PC-3 (cell line): ENCODE data around the gene TEAD4. TPM values are rescaled to one million over a fixed set of nuclear protein-coding genes. Genes with fewer than 3 reads are reported as not detected.
A peak's percentile ranks its signal among the peaks of the same experiment; 100 is the strongest.

Experiments
- ATAC-seq: fragments of 200-7000 bp; cut with Tn5 transposase; 2 replicates; pipeline ENCODE4 v1.9.1; 2020; ENCODE audit warnings: mild to moderate bottlenecking, moderate library complexity
- BruUV-seq: library from RNA; stranded (reverse); fragments of 400-500 nt; replicated peaks from 2 replicates; lab custom pipeline; 2021; lab: Mats Ljungman, UMichigan
- CTCF ChIA-PET: fragments of 300-600 bp; sonication (Branson Sonifier 250); formaldehyde crosslinking; loops from one replicate; lab custom pipeline; 2022; ENCODE audit warnings: antibody characterized with exemption; lab: Charles Lee
- POLR2A ChIA-PET: fragments of 300-600 bp; sonication (Branson Sonifier 250); formaldehyde crosslinking; loops from one replicate; lab custom pipeline; 2022; ENCODE audit warnings: antibody characterized with exemption; ENCODE audit not compliant: unreplicated experiment; lab: Charles Lee
- DNase-seq: peaks from one replicate; pipeline ENCODE4 v3.0.0-alpha.2; 2015
- H2AFZ ChIP-seq: fragments of 300-600 bp; sonication (generic); 2 replicates; pipeline ENCODE4 v1.6.0; 2016; ENCODE audit warnings: antibody characterized with exemption, low read length
- H3F3A ChIP-seq: fragments of 300-600 bp; sonication (generic); one replicate; pipeline ENCODE4 v1.6.0; 2017; ENCODE audit warnings: antibody characterized with exemption, low read length, control low read depth, mild to moderate bottlenecking; ENCODE audit not compliant: unreplicated experiment
- H3K27ac ChIP-seq: fragments of 300-600 bp; sonication (generic); 2 replicates; pipeline ENCODE4 v1.5.1; 2016; ENCODE audit warnings: mild to moderate bottlenecking, low read length
- H3K27me3 ChIP-seq: fragments of 300-600 bp; sonication (generic); 2 replicates; pipeline ENCODE4 v1.6.1; 2016; ENCODE audit warnings: low read length, mixed read lengths
- H3K36me3 ChIP-seq: fragments of 300-600 bp; sonication (generic); 2 replicates; pipeline ENCODE4 v1.6.1; 2016; ENCODE audit warnings: low read depth, mixed run types, low read length, mixed read lengths
- H3K4me1 ChIP-seq: fragments of 300-600 bp; sonication (generic); 2 replicates; pipeline ENCODE4 v1.5.1; 2016; ENCODE audit warnings: low read length; ENCODE audit not compliant: insufficient read depth
- H3K4me2 ChIP-seq: fragments of 300-600 bp; sonication (generic); 2 replicates; pipeline ENCODE4 v1.6.0; 2016; ENCODE audit warnings: low read length
- H3K4me3 ChIP-seq: fragments of 300-600 bp; sonication (generic); 2 replicates; pipeline ENCODE4 v1.5.1; 2016; ENCODE audit warnings: mild to moderate bottlenecking, low read length, mixed read lengths
- H3K79me2 ChIP-seq: fragments of 300-600 bp; sonication (generic); 2 replicates; pipeline ENCODE4 v1.6.1; 2017; ENCODE audit warnings: low read length, mixed read lengths
- H3K9ac ChIP-seq: fragments of 300-600 bp; sonication (generic); 2 replicates; pipeline ENCODE4 v1.6.0; 2016; ENCODE audit warnings: mild to moderate bottlenecking, low read length
- H3K9me2 ChIP-seq: fragments of 300-600 bp; sonication (generic); replicated peaks from 2 replicates; pipeline ENCODE4 v1.6.1; 2016; ENCODE audit warnings: mixed run types, low read length, mixed read lengths
- H3K9me3 ChIP-seq: fragments of 300-600 bp; sonication (generic); 2 replicates; pipeline ENCODE4 v1.6.1; 2016; ENCODE audit warnings: low read length, mixed read lengths
- H4K20me1 ChIP-seq: fragments of 300-600 bp; sonication (generic); 2 replicates; pipeline ENCODE4 v1.6.1; 2016; ENCODE audit warnings: low read length, mixed read lengths
- EZH2 ChIP-seq: fragments of 300-600 bp; sonication (generic); IDR thresholded peaks from one replicate; pipeline ENCODE4 v1.6.1; 2017; ENCODE audit warnings: antibody characterized with exemption, mild to moderate bottlenecking, low read length; ENCODE audit not compliant: unreplicated experiment
- EZH2phosphoT487 ChIP-seq: fragments of 300-600 bp; sonication (generic); IDR thresholded peaks from 2 replicates; pipeline ENCODE4 v1.6.1; 2018; ENCODE audit warnings: mild to moderate bottlenecking, antibody characterized with exemption, low read length, borderline replicate concordance
- intact Hi-C: fragments of 100-400 bp; cut with micrococcal nuclease; formaldehyde crosslinking; loops from 2 replicates; pipeline ENCODE4 v1.9.0; 2023
- total RNA-seq: library from RNA; depleted of rRNA; stranded (reverse); fragments of >200 nt; gene quantifications from 2 replicates; pipeline ENCODE4 v1.2.3, GENCODE V29; 2014
- TF ChIP-seq, protein P1 (sequence below): fragments of 300-600 bp; sonication (generic); conservative IDR thresholded peaks from 2 replicates; pipeline ENCODE4 v1.5.1; 2017; ENCODE audit warnings: antibody characterized with exemption, low read depth, mild to moderate bottlenecking, low read length

The TEAD4 gene
- total RNA-seq, 1 experiment from 2014 or later: 22.3 TPM

DNA sequence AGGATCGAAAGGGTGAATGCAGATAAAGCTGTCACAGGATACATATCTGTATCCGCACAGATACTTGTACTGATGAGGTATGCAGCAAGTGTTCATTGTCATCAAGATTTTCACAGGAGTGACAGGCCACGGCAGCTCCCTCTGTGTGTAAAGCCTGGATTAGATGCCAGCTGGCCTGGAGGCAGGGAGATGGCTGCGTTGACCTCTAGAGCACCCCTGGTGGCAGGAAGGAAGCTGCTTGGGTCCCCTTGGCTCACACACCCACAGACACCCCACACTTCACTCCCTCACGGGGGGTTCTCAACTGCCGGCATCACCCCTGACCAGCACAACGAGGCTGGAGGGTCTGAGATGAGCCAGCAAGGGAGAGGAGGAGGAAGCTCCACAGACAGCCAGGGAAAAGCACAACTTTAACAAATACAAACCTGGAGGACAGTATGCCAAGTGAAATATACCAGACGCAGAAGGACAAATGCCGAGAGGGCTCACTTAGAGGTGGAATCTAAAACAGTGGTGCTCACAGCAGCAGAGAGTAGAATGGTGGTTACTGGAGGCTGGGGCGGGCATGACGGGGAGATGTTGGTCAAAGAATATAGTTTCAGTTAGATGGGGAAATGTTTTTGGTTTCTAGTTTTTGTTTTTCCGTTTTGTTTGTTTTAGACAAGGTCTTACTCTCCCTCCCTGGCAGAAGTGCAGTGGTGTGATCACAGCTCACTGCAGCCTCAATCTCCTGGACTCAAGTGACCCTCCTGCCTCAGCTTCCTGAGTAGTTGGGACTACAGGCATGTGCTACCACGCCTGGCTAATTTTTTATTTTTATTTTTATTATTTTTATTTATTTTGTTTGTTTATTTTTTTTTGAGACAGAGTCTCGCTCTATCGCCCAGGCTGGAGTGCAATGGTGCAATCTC, 45.7 kb downstream of the TEAD4 start:
- no peak overlapping the region for H3K27ac ChIP-seq
- H3K36me3 ChIP-seq: peaks cover 9% of the 10 kb centered on the region; the same call in 1 of the 2 replicates
- ChIA-PET CTCF (interaction anchor here (0.6 kb wide), 1 partner anchor 44 kb away, joined by 3 read pairs; no protein-coding TSS in a partner anchor), POLR2A (no interaction called here)
- DNase-seq (no peak), ATAC-seq (no peak)
- TF ChIP-seq, protein P1, sequence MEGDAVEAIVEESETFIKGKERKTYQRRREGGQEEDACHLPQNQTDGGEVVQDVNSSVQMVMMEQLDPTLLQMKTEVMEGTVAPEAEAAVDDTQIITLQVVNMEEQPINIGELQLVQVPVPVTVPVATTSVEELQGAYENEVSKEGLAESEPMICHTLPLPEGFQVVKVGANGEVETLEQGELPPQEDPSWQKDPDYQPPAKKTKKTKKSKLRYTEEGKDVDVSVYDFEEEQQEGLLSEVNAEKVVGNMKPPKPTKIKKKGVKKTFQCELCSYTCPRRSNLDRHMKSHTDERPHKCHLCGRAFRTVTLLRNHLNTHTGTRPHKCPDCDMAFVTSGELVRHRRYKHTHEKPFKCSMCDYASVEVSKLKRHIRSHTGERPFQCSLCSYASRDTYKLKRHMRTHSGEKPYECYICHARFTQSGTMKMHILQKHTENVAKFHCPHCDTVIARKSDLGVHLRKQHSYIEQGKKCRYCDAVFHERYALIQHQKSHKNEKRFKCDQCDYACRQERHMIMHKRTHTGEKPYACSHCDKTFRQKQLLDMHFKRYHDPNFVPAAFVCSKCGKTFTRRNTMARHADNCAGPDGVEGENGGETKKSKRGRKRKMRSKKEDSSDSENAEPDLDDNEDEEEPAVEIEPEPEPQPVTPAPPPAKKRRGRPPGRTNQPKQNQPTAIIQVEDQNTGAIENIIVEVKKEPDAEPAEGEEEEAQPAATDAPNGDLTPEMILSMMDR: peak; percentile 33; the same call in 1 of the 2 replicates
- TF ChIP-seq EZH2 (no peak), EZH2phosphoT487 (no peak)
- H3K79me2 ChIP-seq: no peaks in the 10 kb centered on the region
- H3K9ac ChIP-seq: no peak overlapping the region
- no peaks in the 10 kb centered on the region for H3K4me1 ChIP-seq
- H3K4me3 ChIP-seq: no peak overlapping the region
- no peaks in the 10 kb centered on the region for H3K27me3 ChIP-seq
- H4K20me1 ChIP-seq: no peaks in the 10 kb centered on the region
- no peak overlapping the region for H2AFZ ChIP-seq
- no peak overlapping the region for H3K4me2 ChIP-seq
- intact Hi-C loops: no loop called here
- H3F3A ChIP-seq: no peaks in the 10 kb centered on the region
- no peaks in the 10 kb centered on the region for H3K9me3 ChIP-seq
- no TSS peak for BruUV-seq
- H3K9me2 ChIP-seq: no peaks in the 10 kb centered on the region

DNA sequence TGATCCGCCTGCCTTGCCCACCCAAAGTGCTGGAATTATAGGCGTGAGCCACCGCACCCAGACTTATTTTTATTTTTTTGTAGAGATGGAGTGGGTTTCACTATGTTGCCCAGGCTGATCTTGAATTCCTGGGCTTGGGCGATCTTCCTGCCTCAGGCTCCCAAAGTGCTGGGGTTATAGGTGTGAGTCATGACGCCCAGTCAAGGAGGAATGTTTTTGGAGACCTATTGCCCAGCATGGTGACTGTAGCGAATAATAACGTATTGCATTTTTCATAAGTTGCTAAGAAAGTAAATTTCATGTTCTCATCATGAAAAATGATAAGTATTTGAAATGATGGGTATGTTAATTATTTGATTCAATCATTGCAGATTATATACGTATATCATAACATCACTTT, 46.5 kb downstream of the TEAD4 start:
- Histone ChIP-seq H3K4me1 (no peaks in the 10 kb centered on the region), H3K36me3 (peaks cover 9% of the 10 kb centered on the region; the same call in 1 of the 2 replicates), H3K9me2 (no peaks in the 10 kb centered on the region), H3K4me3 (no peak overlapping the region), H3F3A (no peaks in the 10 kb centered on the region), H3K9me3 (no peaks in the 10 kb centered on the region), H3K79me2 (no peaks in the 10 kb centered on the region), H3K27ac (no peak overlapping the region), H3K4me2 (no peak overlapping the region), H3K27me3 (no peaks in the 10 kb centered on the region), H2AFZ (no peak overlapping the region), H3K9ac (no peak overlapping the region), H4K20me1 (no peaks in the 10 kb centered on the region)
- peak; percentile 4 for DNase-seq
- no TSS peak for BruUV-seq
- CTCF ChIA-PET: no interaction called here
- TF ChIP-seq EZH2phosphoT487 (no peak), EZH2 (no peak)
- TF ChIP-seq, protein P1: no peak
- intact Hi-C loops: no loop called here
- POLR2A ChIA-PET: no interaction called here
- ATAC-seq: no peak

DNA sequence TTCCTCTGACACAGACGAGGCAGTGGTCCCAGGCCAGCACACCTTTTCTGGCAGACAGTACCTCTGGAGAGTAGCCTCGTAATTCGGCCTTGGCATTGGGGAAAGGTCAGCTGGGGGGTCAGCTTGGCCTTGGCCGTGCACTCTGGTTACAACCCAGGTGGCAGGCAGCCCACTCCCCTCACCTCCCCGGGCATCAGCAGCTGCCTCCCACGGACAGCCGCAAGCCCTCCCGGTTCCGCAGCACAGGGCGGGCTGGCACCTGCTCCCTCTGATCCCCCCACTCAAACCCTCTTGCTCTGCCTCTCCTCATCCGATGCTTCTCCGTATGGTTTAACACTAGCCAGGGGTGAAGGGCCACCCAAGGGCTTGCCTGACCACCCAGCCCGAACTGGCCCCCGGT, 50.6 kb downstream of the TEAD4 start:
- ATAC-seq (no peak), DNase-seq (no peak)
- Histone ChIP-seq H3K36me3 (peaks cover 6% of the 10 kb centered on the region; the same call in 1 of the 2 replicates), H3K9me2 (no peaks in the 10 kb centered on the region), H3K27me3 (no peaks in the 10 kb centered on the region), H3K27ac (no peak overlapping the region), H3K79me2 (no peaks in the 10 kb centered on the region), H4K20me1 (no peaks in the 10 kb centered on the region), H3K4me3 (no peak overlapping the region), H3K4me1 (no peaks in the 10 kb centered on the region), H3K4me2 (no peak overlapping the region), H2AFZ (no peak overlapping the region), H3K9me3 (no peaks in the 10 kb centered on the region), H3K9ac (no peak overlapping the region), H3F3A (no peaks in the 10 kb centered on the region)
- ChIA-PET CTCF (no interaction called here), POLR2A (no interaction called here)
- intact Hi-C loops: no loop called here
- TF ChIP-seq EZH2phosphoT487 (no peak), EZH2 (no peak)
- no TSS peak for BruUV-seq
